Dermis lymphatic vessel endothelial cell (primary cell): ENCODE results near the gene LTBP2. TPM values are rescaled to one million over a fixed set of nuclear protein-coding genes. Genes with fewer than 3 reads are reported as not detected.

Experiments used
- total RNA-seq: library from RNA; depleted of rRNA; stranded (reverse); fragments of >200 nt; gene quantifications from 2 replicates; pipeline ENCODE4 v1.2.1, GENCODE V29; 2014

Gene LTBP2
- 5.0 and 5.1 TPM in 2 replicates for total RNA-seq

DNA sequence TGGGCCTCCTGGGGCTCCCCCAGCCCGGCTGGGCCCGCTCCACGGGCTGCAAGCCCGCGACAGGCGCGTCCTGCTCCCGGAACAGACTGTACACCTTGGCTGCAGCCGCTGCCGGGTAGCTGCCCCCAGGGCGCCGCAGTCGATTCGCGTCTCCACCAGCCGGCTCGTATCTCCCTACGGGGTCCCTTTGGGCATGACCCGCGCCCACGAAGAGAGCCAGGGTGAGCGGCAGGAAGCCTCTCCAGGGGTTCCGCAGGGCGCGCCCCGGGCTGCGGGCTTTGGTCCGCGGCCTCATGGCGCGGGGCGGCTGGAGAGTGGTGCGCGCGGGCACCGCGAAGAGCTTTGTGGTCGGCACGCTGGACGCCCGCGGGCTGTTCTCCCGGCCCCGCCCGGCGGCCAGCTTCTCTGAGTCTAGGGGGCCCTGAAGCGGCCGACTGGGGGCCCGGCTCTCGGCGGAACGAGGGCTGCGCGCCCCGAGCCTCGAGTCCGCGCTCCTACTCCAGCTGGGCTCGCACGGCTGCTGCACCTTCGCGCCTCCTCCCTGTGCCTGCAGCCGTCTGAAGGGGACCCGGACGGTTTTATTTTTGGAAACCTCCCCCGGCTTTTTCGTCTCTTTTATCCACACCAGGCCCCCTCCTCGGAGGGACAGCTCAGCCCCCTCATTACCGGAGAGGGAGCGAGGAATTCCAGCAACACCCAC is at the start of gene LTBP2:
Gene LTBP2, minus strand, starts transcription at position 588 of the 700 bp plus-strand sequence. Its CDS starts 293 bp downstream, at position 295.

GRCh38 chr14:74493343-74494261 is 118.4 kb downstream of the LTBP2 start, which contains the start of gene ISCA2:
TSS of gene ISCA2 (plus strand) at chr14:74493765. CDS start at chr14:74493775, 10 bp downstream.

GRCh38 chr14:74492776-74493342 is 119.2 kb downstream of the LTBP2 start, which contains the start of gene NPC2:
TSS of gene NPC2 (minus strand) at chr14:74493305. CDS start at chr14:74493274, 31 bp downstream.

Other genes starting within 250 kb of the LTBP2 start
- gene SYNDIG1L, start 186.0 kb downstream of the LTBP2 start, total RNA-seq: not detected in 2 replicates
- 160 and 185 TPM in 2 replicates for gene NPC2, start 118.9 kb downstream of the LTBP2 start, total RNA-seq
- 9.4 and 11.1 TPM in 2 replicates for gene ISCA2, start 118.5 kb downstream of the LTBP2 start, total RNA-seq
- gene AREL1, start 100.8 kb upstream of the LTBP2 start, total RNA-seq: 20.2 and 21.5 TPM in 2 replicates
- 11.4 and 19.6 TPM in 2 replicates for gene FCF1, start 100.9 kb upstream of the LTBP2 start, total RNA-seq
- gene YLPM1, start 151.1 kb upstream of the LTBP2 start, total RNA-seq: 18.4 and 24.1 TPM in 2 replicates